ENCODE results near the gene ACP3.
"Not testable (repeated sequence)": the region's sequence is repeated elsewhere in the genome, so short reads cannot be mapped to it uniquely, and the experiment has no call there.

ACP3 gene

DNA sequence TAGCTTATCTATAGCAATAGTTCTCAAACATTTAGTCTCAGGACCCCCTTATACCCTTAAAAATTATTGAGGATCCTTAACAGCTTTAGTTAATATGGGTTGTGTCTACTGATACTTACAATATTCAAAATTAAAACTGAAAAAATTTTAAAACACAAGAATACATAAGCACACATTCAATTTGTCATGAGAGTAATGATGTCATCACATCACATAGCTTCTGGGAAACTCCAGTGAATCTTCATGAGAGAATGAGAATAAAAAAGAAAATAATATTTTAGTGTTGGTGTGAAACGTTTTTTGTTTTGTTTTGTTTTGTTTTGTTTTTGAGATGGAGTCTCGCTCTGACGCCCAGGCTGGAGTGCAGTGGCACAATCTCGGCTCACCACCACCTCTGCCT is 25.2 kb upstream of the ACP3 start:
- Histone ChIP-seq H3K9me2 (ENCODE audit: low read depth, low read length) (no peaks in the 10 kb centered on the region), H3K27me3 (ENCODE audit: insufficient read depth, low read length) (no peaks in the 10 kb centered on the region), H3K4me3 (ENCODE audit: low read depth, low read length, poor library complexity, severe bottlenecking) (no peak overlapping the region), H3K79me2 (ENCODE audit: insufficient read depth, low read length) (no peaks in the 10 kb centered on the region), H3K27ac (ENCODE audit: low read depth, low read length, poor library complexity, severe bottlenecking) (no peak overlapping the region), H3F3A (ENCODE audit: insufficient read depth, low read length) (no peaks in the 10 kb centered on the region), H3K4me2 (ENCODE audit: low read length) (no peak overlapping the region), H3K4me1 (ENCODE audit: insufficient read depth, low read length, severe bottlenecking) (no peaks in the 10 kb centered on the region), H2AFZ (ENCODE audit: low read length) (no peak overlapping the region), H3K9me3 (ENCODE audit: low read length) (no peaks in the 10 kb centered on the region), H4K20me1 (ENCODE audit: insufficient read depth, low read length) (no peaks in the 10 kb centered on the region), H3K9ac (ENCODE audit: low read length) (no peak overlapping the region), H3K36me3 (ENCODE audit: insufficient read depth, low read length) (no peaks in the 10 kb centered on the region)
- TF ChIP-seq, protein P1, sequence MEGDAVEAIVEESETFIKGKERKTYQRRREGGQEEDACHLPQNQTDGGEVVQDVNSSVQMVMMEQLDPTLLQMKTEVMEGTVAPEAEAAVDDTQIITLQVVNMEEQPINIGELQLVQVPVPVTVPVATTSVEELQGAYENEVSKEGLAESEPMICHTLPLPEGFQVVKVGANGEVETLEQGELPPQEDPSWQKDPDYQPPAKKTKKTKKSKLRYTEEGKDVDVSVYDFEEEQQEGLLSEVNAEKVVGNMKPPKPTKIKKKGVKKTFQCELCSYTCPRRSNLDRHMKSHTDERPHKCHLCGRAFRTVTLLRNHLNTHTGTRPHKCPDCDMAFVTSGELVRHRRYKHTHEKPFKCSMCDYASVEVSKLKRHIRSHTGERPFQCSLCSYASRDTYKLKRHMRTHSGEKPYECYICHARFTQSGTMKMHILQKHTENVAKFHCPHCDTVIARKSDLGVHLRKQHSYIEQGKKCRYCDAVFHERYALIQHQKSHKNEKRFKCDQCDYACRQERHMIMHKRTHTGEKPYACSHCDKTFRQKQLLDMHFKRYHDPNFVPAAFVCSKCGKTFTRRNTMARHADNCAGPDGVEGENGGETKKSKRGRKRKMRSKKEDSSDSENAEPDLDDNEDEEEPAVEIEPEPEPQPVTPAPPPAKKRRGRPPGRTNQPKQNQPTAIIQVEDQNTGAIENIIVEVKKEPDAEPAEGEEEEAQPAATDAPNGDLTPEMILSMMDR (IDR thresholded peaks at IDR 0.05; ENCODE audit: low read length): no peak
- TF ChIP-seq EZH2 (IDR thresholded peaks at IDR 0.05; ENCODE audit: borderline replicate concordance, low read length): no peak

DNA sequence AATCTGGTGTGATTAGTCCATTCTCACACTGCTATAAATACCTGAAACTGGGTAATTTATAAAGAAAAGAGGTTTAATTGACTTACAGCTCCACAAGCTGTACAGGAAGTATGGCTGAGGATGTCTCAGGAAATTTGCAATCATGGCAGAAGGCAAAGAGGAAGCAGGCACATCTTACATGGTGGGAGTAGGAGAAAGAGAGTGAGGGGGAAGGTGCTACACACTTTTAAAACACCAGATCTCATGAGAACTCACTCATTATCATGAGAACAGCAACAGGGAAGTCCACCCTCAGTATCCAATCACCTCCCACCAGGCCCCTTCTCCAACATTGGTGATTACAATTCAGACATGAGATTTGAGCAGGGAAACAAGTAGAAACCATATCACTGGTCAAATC is 24.0 kb upstream of the ACP3 start:
- Histone ChIP-seq H3K27me3 (ENCODE audit: insufficient read depth, low read length) (no peaks in the 10 kb centered on the region), H3K4me2 (ENCODE audit: low read length) (no peak overlapping the region), H3K79me2 (ENCODE audit: insufficient read depth, low read length) (no peaks in the 10 kb centered on the region), H3K9me2 (ENCODE audit: low read depth, low read length) (no peaks in the 10 kb centered on the region), H3K9me3 (ENCODE audit: low read length) (no peaks in the 10 kb centered on the region), H2AFZ (ENCODE audit: low read length) (no peak overlapping the region), H3K4me3 (ENCODE audit: low read depth, low read length, poor library complexity, severe bottlenecking) (no peak overlapping the region), H3K9ac (ENCODE audit: low read length) (no peak overlapping the region), H3K4me1 (ENCODE audit: insufficient read depth, low read length, severe bottlenecking) (no peaks in the 10 kb centered on the region), H3K27ac (ENCODE audit: low read depth, low read length, poor library complexity, severe bottlenecking) (no peak overlapping the region), H3K36me3 (ENCODE audit: insufficient read depth, low read length) (no peaks in the 10 kb centered on the region), H4K20me1 (ENCODE audit: insufficient read depth, low read length) (no peaks in the 10 kb centered on the region), H3F3A (ENCODE audit: insufficient read depth, low read length) (no peaks in the 10 kb centered on the region)
- TF ChIP-seq, protein P1 (IDR thresholded peaks at IDR 0.05; ENCODE audit: low read length): no peak
- no peak for TF ChIP-seq EZH2 (IDR thresholded peaks at IDR 0.05; ENCODE audit: borderline replicate concordance, low read length)

DNA sequence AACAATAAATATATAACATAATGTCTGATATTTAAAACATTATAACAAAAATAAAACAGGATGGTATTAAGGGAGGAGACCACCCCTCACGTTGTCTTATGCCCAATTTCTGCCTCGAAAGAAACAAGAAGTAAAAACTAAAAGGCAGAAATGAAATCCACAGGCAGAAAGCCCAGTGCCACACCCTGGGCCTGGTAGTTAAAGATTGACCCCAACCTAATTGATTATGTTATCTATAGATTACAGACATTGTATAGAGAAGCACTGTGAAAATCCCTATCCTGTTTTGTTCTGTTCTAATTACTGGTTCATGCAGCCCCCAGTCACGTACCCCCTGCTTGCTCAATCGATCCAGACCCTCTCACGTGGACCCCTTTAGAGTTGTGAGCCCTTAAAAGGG is 22.3 kb upstream of the ACP3 start:
- H3K9me2 ChIP-seq (ENCODE audit: low read depth, low read length): no peaks in the 10 kb centered on the region
- H3K4me1 ChIP-seq (ENCODE audit: insufficient read depth, low read length, severe bottlenecking): no peaks in the 10 kb centered on the region
- no peaks in the 10 kb centered on the region for H4K20me1 ChIP-seq (ENCODE audit: insufficient read depth, low read length)
- no peak overlapping the region for H3K27ac ChIP-seq (ENCODE audit: low read depth, low read length, poor library complexity, severe bottlenecking)
- H3K36me3 ChIP-seq (ENCODE audit: insufficient read depth, low read length): no peaks in the 10 kb centered on the region
- TF ChIP-seq, protein P1 (IDR thresholded peaks at IDR 0.05; ENCODE audit: low read length): no peak
- no peak for TF ChIP-seq EZH2 (IDR thresholded peaks at IDR 0.05; ENCODE audit: borderline replicate concordance, low read length)
- H3K4me2 ChIP-seq (ENCODE audit: low read length): no peak overlapping the region
- H3K9me3 ChIP-seq (ENCODE audit: low read length): no peaks in the 10 kb centered on the region
- H2AFZ ChIP-seq (ENCODE audit: low read length): no peak overlapping the region
- H3K79me2 ChIP-seq (ENCODE audit: insufficient read depth, low read length): no peaks in the 10 kb centered on the region
- H3K27me3 ChIP-seq (ENCODE audit: insufficient read depth, low read length): no peaks in the 10 kb centered on the region
- H3K4me3 ChIP-seq (ENCODE audit: low read depth, low read length, poor library complexity, severe bottlenecking): no peak overlapping the region
- H3K9ac ChIP-seq (ENCODE audit: low read length): no peak overlapping the region
- no peaks in the 10 kb centered on the region for H3F3A ChIP-seq (ENCODE audit: insufficient read depth, low read length)

DNA sequence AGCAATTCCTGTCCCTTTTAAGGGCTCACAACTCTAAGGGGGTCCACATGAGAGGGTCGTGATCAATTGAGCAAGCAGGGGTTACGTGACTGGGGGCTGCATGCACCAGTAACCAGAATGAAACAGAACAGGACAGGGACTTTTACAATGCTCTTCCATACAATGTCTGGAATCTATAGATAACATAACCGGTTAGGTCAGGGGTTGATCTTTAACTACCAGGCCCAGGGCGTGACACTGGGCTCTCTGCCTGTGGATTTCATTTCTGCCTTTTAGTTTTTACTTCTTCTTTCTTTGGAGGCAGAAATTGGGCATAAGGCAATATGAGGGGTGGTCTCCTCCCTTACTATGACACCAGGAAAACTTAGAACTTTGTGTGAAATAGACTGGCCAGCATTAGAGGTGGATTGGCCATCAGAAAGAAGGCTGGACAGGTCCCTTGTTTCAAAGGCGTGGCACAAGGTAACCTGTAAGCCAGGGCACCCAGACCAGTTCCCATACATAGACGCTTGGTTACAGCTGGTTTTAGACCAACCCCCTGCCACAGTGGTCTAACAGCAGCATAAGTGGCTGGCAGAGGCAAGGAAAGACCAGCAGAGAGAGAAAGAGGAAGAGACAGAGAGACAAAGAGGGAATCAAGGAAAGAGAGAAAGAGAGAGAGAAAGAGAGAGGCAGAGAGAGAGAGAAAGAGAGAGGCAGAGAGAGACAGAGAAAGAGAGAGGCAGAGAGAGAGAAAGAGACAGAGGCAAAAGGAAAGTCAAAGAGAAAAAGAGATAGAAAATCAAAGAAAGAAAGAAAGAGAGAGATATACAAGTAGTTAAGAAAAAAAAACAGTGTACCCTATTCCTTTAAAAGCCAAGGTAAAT is 13.6 kb upstream of the ACP3 start:
- not testable (repeated sequence) for H3K27me3 ChIP-seq (ENCODE audit: insufficient read depth, low read length); H3K27ac ChIP-seq (ENCODE audit: low read depth, low read length, poor library complexity, severe bottlenecking); H3K4me3 ChIP-seq (ENCODE audit: low read depth, low read length, poor library complexity, severe bottlenecking); H3K9me2 ChIP-seq (ENCODE audit: low read depth, low read length); H3K4me1 ChIP-seq (ENCODE audit: insufficient read depth, low read length, severe bottlenecking); H4K20me1 ChIP-seq (ENCODE audit: insufficient read depth, low read length); H3K9ac ChIP-seq (ENCODE audit: low read length); H3K36me3 ChIP-seq (ENCODE audit: insufficient read depth, low read length); H3K4me2 ChIP-seq (ENCODE audit: low read length); H3F3A ChIP-seq (ENCODE audit: insufficient read depth, low read length); H2AFZ ChIP-seq (ENCODE audit: low read length); H3K9me3 ChIP-seq (ENCODE audit: low read length); H3K79me2 ChIP-seq (ENCODE audit: insufficient read depth, low read length)

DNA sequence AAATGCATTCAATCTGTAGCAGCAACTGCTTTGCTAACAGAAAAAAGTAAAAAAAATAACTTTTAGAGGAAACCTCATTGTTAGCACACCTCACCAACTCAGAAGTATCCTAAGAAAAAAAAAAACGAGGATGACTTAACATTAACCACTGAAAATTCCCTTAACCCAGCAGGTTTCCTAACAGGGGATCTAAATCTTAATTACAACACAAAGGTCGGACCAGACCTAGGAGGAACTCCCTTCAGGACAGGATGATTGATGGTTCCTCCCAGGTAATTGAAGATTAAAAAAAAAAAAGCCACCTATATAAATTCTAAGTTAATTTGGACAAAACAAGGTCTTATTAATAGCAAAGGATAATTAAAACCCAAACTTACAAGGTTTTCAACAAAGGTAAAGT is 12.9 kb upstream of the ACP3 start:
- H3K36me3 ChIP-seq (ENCODE audit: insufficient read depth, low read length); H3K4me2 ChIP-seq (ENCODE audit: low read length); H3K79me2 ChIP-seq (ENCODE audit: insufficient read depth, low read length); H3K9ac ChIP-seq (ENCODE audit: low read length); H3K4me1 ChIP-seq (ENCODE audit: insufficient read depth, low read length, severe bottlenecking); H3K9me2 ChIP-seq (ENCODE audit: low read depth, low read length); H3K27me3 ChIP-seq (ENCODE audit: insufficient read depth, low read length); H3K27ac ChIP-seq (ENCODE audit: low read depth, low read length, poor library complexity, severe bottlenecking); H3K4me3 ChIP-seq (ENCODE audit: low read depth, low read length, poor library complexity, severe bottlenecking); H2AFZ ChIP-seq (ENCODE audit: low read length); H4K20me1 ChIP-seq (ENCODE audit: insufficient read depth, low read length); H3F3A ChIP-seq (ENCODE audit: insufficient read depth, low read length); H3K9me3 ChIP-seq (ENCODE audit: low read length): not testable (repeated sequence)
